Hepatocyte (in vitro differentiated cells): ENCODE results near the gene SDCBP2. TPM values are rescaled to one million over a fixed set of nuclear protein-coding genes. Genes with fewer than 3 reads are reported as not detected.

ENCODE experiments used
- DNase-seq: peaks from one replicate; pipeline ENCODE4 v3.0.0-alpha.2; 2016; ENCODE audit warnings: low spot score
- H2AFZ ChIP-seq: fragments of 200-600 bp; sonication (generic); 2 replicates; pipeline ENCODE4 v1.6.0; 2016; ENCODE audit warnings: antibody characterized with exemption, mild to moderate bottlenecking
- H3K27ac ChIP-seq: fragments of 200-600 bp; sonication (generic); 2 replicates; pipeline ENCODE4 v1.5.1; 2016; ENCODE audit warnings: mild to moderate bottlenecking
- H3K27me3 ChIP-seq: fragments of 200-600 bp; sonication (generic); 2 replicates; pipeline ENCODE4 v1.6.1; 2016
- H3K36me3 ChIP-seq: fragments of 200-600 bp; sonication (generic); replicated peaks from 2 replicates; pipeline ENCODE4 v1.5.1; 2016; ENCODE audit warnings: low read depth; ENCODE audit not compliant: insufficient read depth
- H3K4me1 ChIP-seq: fragments of 200-600 bp; sonication (generic); 2 replicates; pipeline ENCODE4 v1.5.1; 2016; ENCODE audit warnings: mild to moderate bottlenecking, moderate library complexity; ENCODE audit not compliant: insufficient read depth
- H3K4me2 ChIP-seq: fragments of 200-600 bp; sonication (generic); 2 replicates; pipeline ENCODE4 v1.6.0; 2016
- H3K4me3 ChIP-seq: fragments of 200-600 bp; sonication (generic); 2 replicates; pipeline ENCODE4 v1.5.1; 2016; ENCODE audit warnings: mild to moderate bottlenecking
- H3K79me2 ChIP-seq: fragments of 200-600 bp; sonication (generic); 2 replicates; pipeline ENCODE4 v1.6.0; 2017; ENCODE audit warnings: mild to moderate bottlenecking
- H3K9me2 ChIP-seq: fragments of 200-600 bp; sonication (generic); replicated peaks from 2 replicates; pipeline ENCODE4 v1.6.0; 2017; ENCODE audit warnings: mild to moderate bottlenecking; ENCODE audit not compliant: insufficient read depth
- H3K9me3 ChIP-seq: fragments of 200-600 bp; sonication (generic); 2 replicates; pipeline ENCODE4 v1.5.1; 2016; ENCODE audit warnings: low read depth, mild to moderate bottlenecking
- H4K20me1 ChIP-seq: fragments of 200-600 bp; sonication (generic); 2 replicates; pipeline ENCODE4 v1.6.0; 2016; ENCODE audit warnings: mild to moderate bottlenecking; ENCODE audit not compliant: insufficient read depth, poor library complexity, severe bottlenecking
- CTCF ChIP-seq: fragments of 200-600 bp; sonication (generic); IDR thresholded peaks from 2 replicates; pipeline ENCODE4 v1.5.1; 2016; ENCODE audit warnings: antibody characterized with exemption, mild to moderate bottlenecking; ENCODE audit not compliant: poor library complexity
- EZH2 ChIP-seq: fragments of 200-600 bp; sonication (generic); IDR thresholded peaks from 2 replicates; pipeline ENCODE4 v1.6.1; 2016; ENCODE audit warnings: antibody characterized with exemption, mild to moderate bottlenecking, borderline replicate concordance
- EZH2phosphoT487 ChIP-seq: fragments of 200-600 bp; sonication (generic); IDR thresholded peaks from one replicate; pipeline ENCODE4 v1.6.1; 2018; ENCODE audit warnings: antibody characterized with exemption, mild to moderate bottlenecking, low read depth, moderate library complexity; ENCODE audit not compliant: unreplicated experiment, severe bottlenecking
- WGBS: methylation state at CpG from one replicate; pipeline ENCODE4 v1.1.6; 2016; ENCODE audit warnings: low lambda C conversion rate; ENCODE audit errors: missing lambda C conversion rate; 5-methylcytosine and 5-hydroxymethylcytosine counted together
- polyA plus RNA-seq: library from polyadenylated mRNA; unstranded; fragments of >200 nt; fragmentation: Nextera tagmentation; extraction: Ambion mirVana; gene quantifications from 2 replicates; pipeline ENCODE4 v1.2.1, GENCODE V29; 2016
- total RNA-seq: library from RNA; depleted of rRNA; stranded (reverse); fragments of >200 nt; gene quantifications from 2 replicates; pipeline ENCODE4 v1.2.3, GENCODE V29; 2014

Gene SDCBP2
- total and polyA plus RNA-seq, 2 experiments from 2014 or later = 64.1 to 83.3 TPM

GRCh38 chr20:1333462-1334369 lies 4.8 kb upstream of the SDCBP2 start:
- no peak overlapping the region for H2AFZ ChIP-seq
- H3K4me2 ChIP-seq = no peak overlapping the region
- H4K20me1 ChIP-seq = no peaks in the 10 kb centered on the region
- DNase-seq = no peak
- no peak overlapping the region for H3K4me3 ChIP-seq
- peaks cover 8% of the 10 kb centered on the region for H3K4me1 ChIP-seq
- no peaks in the 10 kb centered on the region for H3K9me3 ChIP-seq
- WGBS = 92% methylated on average over 11 of the region's 11 CpGs
- TF ChIP-seq CTCF (no peak), EZH2 (no peak), EZH2phosphoT487 (no peak)
- H3K36me3 ChIP-seq = no peaks in the 10 kb centered on the region
- no peaks in the 10 kb centered on the region for H3K27me3 ChIP-seq
- H3K27ac ChIP-seq = no peak overlapping the region
- peaks cover 33% of the 10 kb centered on the region for H3K79me2 ChIP-seq
- H3K9me2 ChIP-seq = no peaks in the 10 kb centered on the region

DNA sequence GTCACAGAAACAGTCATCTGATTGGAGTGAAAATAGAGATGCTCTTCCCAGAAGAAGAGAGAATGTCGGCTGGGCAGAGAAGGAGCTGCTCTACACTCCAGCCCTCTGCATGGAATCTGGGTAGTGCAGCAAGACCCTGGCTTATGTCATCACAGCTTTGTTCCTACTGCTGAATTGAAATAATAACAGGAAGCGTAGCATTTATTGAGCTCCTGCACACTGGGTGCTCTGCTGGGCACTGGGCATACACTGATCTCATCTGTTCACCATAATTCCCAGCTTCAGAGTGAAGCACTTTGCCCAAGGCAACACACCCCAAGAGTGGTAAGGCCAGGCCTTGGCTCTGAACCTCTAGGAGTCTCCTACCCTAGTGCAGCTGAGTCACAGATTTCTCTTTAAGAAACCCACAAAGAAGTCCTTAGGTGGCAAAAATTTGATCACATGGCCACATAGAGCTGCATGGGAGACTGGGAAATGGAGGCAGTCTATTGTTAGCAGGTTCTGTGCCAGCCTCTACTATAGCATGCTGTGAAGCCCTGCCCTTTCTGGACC lies 3.9 kb upstream of the SDCBP2 start:
- Histone ChIP-seq H3K4me1 (peaks cover 16% of the 10 kb centered on the region), H4K20me1 (no peaks in the 10 kb centered on the region), H3K79me2 (peaks cover 42% of the 10 kb centered on the region), H3K9me3 (no peaks in the 10 kb centered on the region), H3K27me3 (no peaks in the 10 kb centered on the region), H3K9me2 (no peaks in the 10 kb centered on the region), H2AFZ (no peak overlapping the region), H3K36me3 (no peaks in the 10 kb centered on the region), H3K4me2 (no peak overlapping the region), H3K4me3 (no peak overlapping the region), H3K27ac (no peak overlapping the region)
- DNase-seq = no peak
- TF ChIP-seq CTCF = no peak
- no peak for TF ChIP-seq EZH2
- TF ChIP-seq EZH2phosphoT487 = no peak
- 93% methylated on average over 2 of the region's 2 CpGs for WGBS

DNA sequence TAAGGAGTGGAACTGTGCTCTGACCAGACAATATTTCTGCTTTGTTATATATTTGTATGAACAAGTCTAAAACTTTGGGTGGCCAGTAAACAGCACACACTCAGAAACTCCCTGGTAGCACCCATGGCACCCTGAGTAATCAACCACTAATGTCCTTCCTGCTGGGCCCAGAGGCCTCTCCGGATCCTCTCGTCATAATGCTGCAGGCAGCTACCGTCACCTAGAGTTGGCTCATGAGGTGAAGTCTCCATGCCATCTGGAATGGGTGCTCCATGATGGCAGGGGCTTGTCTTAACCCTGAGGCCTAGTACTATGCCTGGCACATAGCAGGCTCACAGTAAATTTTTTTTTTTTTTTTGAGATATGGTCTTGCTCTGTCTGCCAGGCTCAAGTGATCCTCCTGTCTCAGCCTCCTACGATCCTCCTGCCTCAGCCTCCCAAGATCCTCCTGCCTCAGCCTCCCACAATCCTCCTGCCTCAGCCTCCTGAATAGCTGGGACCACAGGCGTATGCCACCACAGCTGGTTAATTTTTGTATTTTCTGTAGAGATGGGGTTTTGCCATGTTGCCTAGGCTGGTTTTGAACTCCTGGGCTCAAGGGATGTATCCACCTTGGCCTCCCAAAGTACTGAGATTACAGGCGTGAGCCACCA lies 3.0 kb upstream of the SDCBP2 start:
- H3K27me3 ChIP-seq = no peaks in the 10 kb centered on the region
- TF ChIP-seq EZH2phosphoT487 (no peak), EZH2 (no peak), CTCF (no peak)
- no peak overlapping the region for H3K4me2 ChIP-seq
- peaks cover 51% of the 10 kb centered on the region for H3K79me2 ChIP-seq
- H2AFZ ChIP-seq = no peak overlapping the region
- no peaks in the 10 kb centered on the region for H3K36me3 ChIP-seq
- peaks cover 24% of the 10 kb centered on the region for H3K4me1 ChIP-seq
- no peak overlapping the region for H3K27ac ChIP-seq
- H3K4me3 ChIP-seq = no peak overlapping the region
- no peaks in the 10 kb centered on the region for H4K20me1 ChIP-seq
- no peak for DNase-seq
- no peaks in the 10 kb centered on the region for H3K9me2 ChIP-seq
- 94% methylated on average over 6 of the region's 6 CpGs for WGBS
- no peaks in the 10 kb centered on the region for H3K9me3 ChIP-seq
